ENCODE results near the gene SBK2.
"Not testable (repeated sequence)": the region's sequence is repeated elsewhere in the genome, so short reads cannot be mapped to it uniquely, and the experiment has no call there.

The SBK2 gene

GRCh38 chr19:55537741-55538111, 793 bp upstream of the SBK2 start:
- DNase-seq (ENCODE audit: extremely low spot score): no peak
- TF ChIP-seq ELF4 (IDR thresholded peaks at IDR 0.05): no peak
- no peak for TF ChIP-seq ARNT (IDR thresholded peaks at IDR 0.05)
- TF ChIP-seq SUZ12 (IDR thresholded peaks at IDR 0.05): no peak
- TF ChIP-seq, protein P1, sequence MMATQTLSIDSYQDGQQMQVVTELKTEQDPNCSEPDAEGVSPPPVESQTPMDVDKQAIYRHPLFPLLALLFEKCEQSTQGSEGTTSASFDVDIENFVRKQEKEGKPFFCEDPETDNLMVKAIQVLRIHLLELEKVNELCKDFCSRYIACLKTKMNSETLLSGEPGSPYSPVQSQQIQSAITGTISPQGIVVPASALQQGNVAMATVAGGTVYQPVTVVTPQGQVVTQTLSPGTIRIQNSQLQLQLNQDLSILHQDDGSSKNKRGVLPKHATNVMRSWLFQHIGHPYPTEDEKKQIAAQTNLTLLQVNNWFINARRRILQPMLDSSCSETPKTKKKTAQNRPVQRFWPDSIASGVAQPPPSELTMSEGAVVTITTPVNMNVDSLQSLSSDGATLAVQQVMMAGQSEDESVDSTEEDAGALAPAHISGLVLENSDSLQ (IDR thresholded peaks at IDR 0.05): no peak
- no peak for TF ChIP-seq LEF1 (IDR thresholded peaks at IDR 0.05; ENCODE audit: borderline replicate concordance)
- TF ChIP-seq HDGF (IDR thresholded peaks at IDR 0.05; ENCODE audit: borderline replicate concordance): no peak
- no peak for TF ChIP-seq FOXM1 (IDR thresholded peaks at IDR 0.05; ENCODE audit: borderline replicate concordance)
- no peak for TF ChIP-seq FOXA1 (IDR thresholded peaks at IDR 0.05)
- TF ChIP-seq BHLHE40 (IDR thresholded peaks at IDR 0.05; ENCODE audit: borderline replicate concordance): no peak
- TF ChIP-seq ZNF384 (IDR thresholded peaks at IDR 0.05): no peak
- ChIA-PET CTCF (no interaction called here), POLR2A (no interaction called here)

- ChIA-PET POLR2A (no interaction called here), CTCF (no interaction called here)
- TF ChIP-seq FOXM1 (IDR thresholded peaks at IDR 0.05; ENCODE audit: borderline replicate concordance): no peak
- TF ChIP-seq FOXK2 (IDR thresholded peaks at IDR 0.05): no peak
- no peak for TF ChIP-seq SUZ12 (IDR thresholded peaks at IDR 0.05)
- TF ChIP-seq, protein P1 (IDR thresholded peaks at IDR 0.05): no peak
- TF ChIP-seq L3MBTL2 (conservative IDR thresholded peaks at IDR 0.05): no peak
- TF ChIP-seq ZNF384 (IDR thresholded peaks at IDR 0.05): no peak
- no peak for DNase-seq (ENCODE audit: extremely low spot score)
Observed at GRCh38 chr19:55536366-55536765, 567 bp downstream of the SBK2 start.

GRCh38 chr19:55535965-55536350, 975 bp downstream of the SBK2 start:
- CTCF ChIA-PET: no interaction called here
- POLR2A ChIA-PET: interaction anchor here (0.6 kb wide), 1 partner anchor 45 kb away, joined by 3 read pairs; the partner anchor contains the start of gene ZNF579
- TF ChIP-seq FOXA1 (IDR thresholded peaks at IDR 0.05) (no peak), NFRKB (IDR thresholded peaks at IDR 0.05) (no peak), SP1 (IDR thresholded peaks at IDR 0.05) (no peak), HDGF (IDR thresholded peaks at IDR 0.05; ENCODE audit: borderline replicate concordance) (no peak), TARDBP (IDR thresholded peaks at IDR 0.05) (no peak), ZNF384 (IDR thresholded peaks at IDR 0.05) (no peak), ELF4 (IDR thresholded peaks at IDR 0.05) (no peak)
- TF ChIP-seq, protein P1 (IDR thresholded peaks at IDR 0.05): no peak

GRCh38 chr19:55535173-55535964, 1.6 kb downstream of the SBK2 start:
- no peak for TF ChIP-seq SP1 (IDR thresholded peaks at IDR 0.05)
- TF ChIP-seq TARDBP (IDR thresholded peaks at IDR 0.05): no peak
- TF ChIP-seq ELF4 (IDR thresholded peaks at IDR 0.05): no peak
- TF ChIP-seq HDGF (IDR thresholded peaks at IDR 0.05; ENCODE audit: borderline replicate concordance): no peak
- no peak for TF ChIP-seq L3MBTL2 (conservative IDR thresholded peaks at IDR 0.05)
- TF ChIP-seq CTBP1 (IDR thresholded peaks at IDR 0.05; ENCODE audit: borderline replicate concordance): no peak
- TF ChIP-seq SUZ12 (IDR thresholded peaks at IDR 0.05): no peak
- no peak for TF ChIP-seq NFRKB (IDR thresholded peaks at IDR 0.05)
- no peak for DNase-seq (ENCODE audit: extremely low spot score)
- ChIA-PET POLR2A (interaction anchor here (0.6 kb wide), 1 partner anchor 46 kb away, joined by 3 read pairs; the partner anchor contains the start of gene ZNF579), CTCF (no interaction called here)

More at GRCh38 chr19:55535965-55536350, 975 bp downstream of the SBK2 start:
- DNase-seq (ENCODE audit: extremely low spot score): no peak

DNA sequence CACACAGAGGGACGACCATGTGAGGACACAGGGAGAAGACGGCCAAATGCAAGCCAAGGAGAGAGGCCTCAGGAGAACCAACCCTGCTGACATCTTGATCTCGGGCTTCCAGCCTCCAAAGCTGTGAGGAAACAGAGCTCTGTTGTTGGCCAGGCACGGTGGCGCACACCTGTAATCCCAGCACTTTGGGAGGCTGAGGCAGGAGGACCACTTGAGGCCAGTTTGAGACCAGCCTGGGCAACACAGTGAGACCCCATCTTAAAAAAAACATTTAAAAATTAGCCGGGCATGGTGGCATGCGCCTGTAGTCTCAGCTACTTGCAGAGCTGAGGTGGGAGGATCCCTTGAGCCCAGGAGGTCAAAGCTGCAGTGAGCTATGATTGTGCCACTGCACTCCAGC, 2.7 kb downstream of the SBK2 start:
- POLR2A ChIA-PET: not testable (repeated sequence)

GRCh38 chr19:55530996-55531395, 5.9 kb downstream of the SBK2 start:
- TF ChIP-seq, protein P1 (IDR thresholded peaks at IDR 0.05): no peak
- TF ChIP-seq SP1 (IDR thresholded peaks at IDR 0.05): no peak
- ChIA-PET POLR2A (no interaction called here), CTCF (no interaction called here)

More for the DNA sequence above, 2.7 kb downstream of the SBK2 start:
- DNase-seq (ENCODE audit: extremely low spot score); CTCF ChIA-PET: not testable (repeated sequence)

GRCh38 chr19:55529636-55530234, 7.2 kb downstream of the SBK2 start:
- TF ChIP-seq FOXM1 (IDR thresholded peaks at IDR 0.05; ENCODE audit: borderline replicate concordance) (no peak), BHLHE40 (IDR thresholded peaks at IDR 0.05; ENCODE audit: borderline replicate concordance) (no peak), SP1 (IDR thresholded peaks at IDR 0.05) (no peak), ZNF384 (IDR thresholded peaks at IDR 0.05) (no peak), FOXA1 (IDR thresholded peaks at IDR 0.05) (no peak), SUZ12 (IDR thresholded peaks at IDR 0.05) (no peak), TARDBP (IDR thresholded peaks at IDR 0.05) (no peak), NFRKB (IDR thresholded peaks at IDR 0.05) (no peak), ELF4 (IDR thresholded peaks at IDR 0.05) (no peak), CTBP1 (IDR thresholded peaks at IDR 0.05; ENCODE audit: borderline replicate concordance) (no peak)
- TF ChIP-seq, protein P1 (IDR thresholded peaks at IDR 0.05): no peak
- ChIA-PET CTCF (no interaction called here), POLR2A (no interaction called here)
- DNase-seq (ENCODE audit: extremely low spot score): no peak

More at GRCh38 chr19:55530996-55531395, 5.9 kb downstream of the SBK2 start:
- DNase-seq (ENCODE audit: extremely low spot score): no peak
